ENCODE measurements around the gene TEAD1. TPM values are rescaled to one million over a fixed set of nuclear protein-coding genes. Genes with fewer than 3 reads are reported as not detected.

TEAD1 gene
- total and polyA plus RNA-seq, 8 donors, result 5.9 to 35.1 (median 22.0) TPM

- intact Hi-C loops (cut with DNase I), result no loop called here
- H3K27ac ChIP-seq, result no peak overlapping the region
- 83 to 90% methylated on average over 4 of the region's 4 CpGs for WGBS, 2 donors
- H3K4me1 ChIP-seq, result peaks cover 0 to 11% (median under 1%) of the 10 kb centered on the region in 3 donors
- no peak for TF ChIP-seq CTCF (IDR thresholded peaks at IDR 0.05)
- no peaks in the 10 kb centered on the region for H3K9me3 ChIP-seq
- ATAC-seq (no peak), DNase-seq (no peak), FAIRE-seq (no peak)
- no peak overlapping the region for H3K4me3 ChIP-seq
- H3K27me3 ChIP-seq, result no peaks in the 10 kb centered on the region
- H3K36me3 ChIP-seq, result no peaks in the 10 kb centered on the region
Measured at GRCh38 chr11:12719221-12719620, 45.0 kb downstream of the TEAD1 start.

- WGBS, 2 donors, result 80% methylated on average over 7 of the region's 7 CpGs
- no peak for FAIRE-seq
- Histone ChIP-seq H3K9me3 (no peaks in the 10 kb centered on the region), H3K27me3 (no peaks in the 10 kb centered on the region), H3K4me1 (peaks cover 5 to 21% (median 6%) of the 10 kb centered on the region in 3 donors), H3K36me3 (no peaks in the 10 kb centered on the region), H3K4me3 (no peak overlapping the region), H3K27ac (no peak overlapping the region)
- intact Hi-C loops (cut with DNase I), result no loop called here
- ATAC-seq, result peak in 1 of 4 donors; percentile 19
- no peak for DNase-seq
- no peak for TF ChIP-seq CTCF (IDR thresholded peaks at IDR 0.05)
Measured at GRCh38 chr11:12721816-12722604, 47.8 kb downstream of the TEAD1 start.

GRCh38 chr11:12723421-12724300 is 49.4 kb downstream of the TEAD1 start:
- intact Hi-C loops (cut with DNase I), result no loop called here
- H3K4me3 ChIP-seq, result no peak overlapping the region
- no peaks in the 10 kb centered on the region for H3K27me3 ChIP-seq
- peak; percentile 42 to 63 (median 54) for ATAC-seq
- no peaks in the 10 kb centered on the region for H3K9me3 ChIP-seq
- H3K27ac ChIP-seq, result peak overlapping the region; percentile 4 to 70 (median 48)
- DNase-seq, result no peak
- peaks cover 5 to 21% (median 6%) of the 10 kb centered on the region in 3 donors for H3K4me1 ChIP-seq
- 60 to 62% methylated on average over 13 of the region's 13 CpGs for WGBS, 2 donors
- FAIRE-seq, result no peak
- TF ChIP-seq CTCF (IDR thresholded peaks at IDR 0.05), result no peak
- no peaks in the 10 kb centered on the region for H3K36me3 ChIP-seq

GRCh38 chr11:12724301-12725054 is 50.3 kb downstream of the TEAD1 start:
- H3K4me1 ChIP-seq, result peaks cover 5 to 21% (median 6%) of the 10 kb centered on the region in 3 donors
- no peak overlapping the region for H3K4me3 ChIP-seq
- TF ChIP-seq CTCF (IDR thresholded peaks at IDR 0.05), result no peak
- peak; percentile 35 to 80 (median 62) for ATAC-seq
- no peaks in the 10 kb centered on the region for H3K36me3 ChIP-seq
- no peaks in the 10 kb centered on the region for H3K9me3 ChIP-seq
- peak in 4 of 6 donors; percentile 50 to 69 (median 59) for DNase-seq
- intact Hi-C loops (cut with DNase I), result no loop called here
- FAIRE-seq, result no peak
- no peaks in the 10 kb centered on the region for H3K27me3 ChIP-seq
- 62 to 67% methylated on average over 14 of the region's 14 CpGs for WGBS, 2 donors
- peak overlapping the region; percentile 4 to 70 (median 48) for H3K27ac ChIP-seq
